GM23338 (cell line): ENCODE measurements around the gene ABCG2. TPM values are rescaled to one million over a fixed set of nuclear protein-coding genes. Genes with fewer than 3 reads are reported as not detected.

Experiments used
- ATAC-seq: fragments of 200-7000 bp; cut with Tn5 transposase; 3 replicates; pipeline ENCODE4 v1.9.1; 2020
- DNase-seq: peaks from one replicate; pipeline ENCODE4 v3.0.0-alpha.2; 2015; ENCODE audit warnings: low spot score
- H2AFZ ChIP-seq: fragments of 200-600 bp; sonication (generic); 2 replicates; pipeline ENCODE4 v1.8.0; 2016; ENCODE audit warnings: antibody characterized with exemption, mild to moderate bottlenecking, moderate library complexity
- H3F3A ChIP-seq: fragments of 200-600 bp; sonication (generic); replicated peaks from 2 replicates; pipeline ENCODE4 v1.8.0; 2017; ENCODE audit warnings: antibody characterized with exemption, mixed run types, low read depth
- H3K27ac ChIP-seq: fragments of 200-600 bp; sonication (generic); 2 replicates; pipeline ENCODE4 v1.6.1; 2016; ENCODE audit warnings: low read depth
- H3K27me3 ChIP-seq: fragments of 200-600 bp; sonication (generic); 2 replicates; pipeline ENCODE4 v1.8.0; 2016; ENCODE audit warnings: mild to moderate bottlenecking, mixed run types, moderate library complexity; ENCODE audit not compliant: insufficient read depth
- H3K36me3 ChIP-seq: fragments of 200-600 bp; sonication (generic); 2 replicates; pipeline ENCODE4 v1.8.0; 2016; ENCODE audit warnings: mild to moderate bottlenecking; ENCODE audit not compliant: insufficient read depth
- H3K4me1 ChIP-seq: fragments of 200-600 bp; sonication (generic); 2 replicates; pipeline ENCODE4 v1.8.0; 2016; ENCODE audit warnings: mild to moderate bottlenecking, moderate library complexity; ENCODE audit not compliant: insufficient read depth
- H3K4me2 ChIP-seq: fragments of 200-600 bp; sonication (generic); 2 replicates; pipeline ENCODE4 v1.7.1; 2017; ENCODE audit warnings: mixed run types
- H3K4me3 ChIP-seq: fragments of 200-600 bp; sonication (generic); 2 replicates; pipeline ENCODE4 v1.6.1; 2016; ENCODE audit warnings: mixed run types
- H3K79me2 ChIP-seq: fragments of 200-600 bp; sonication (generic); replicated peaks from 2 replicates; pipeline ENCODE4 v1.8.0; 2017; ENCODE audit warnings: mild to moderate bottlenecking; ENCODE audit not compliant: insufficient read depth
- H3K9me2 ChIP-seq: fragments of 200-600 bp; sonication (generic); 2 replicates; pipeline ENCODE4 v1.8.0; 2017; ENCODE audit not compliant: insufficient read depth
- H4K20me1 ChIP-seq: fragments of 200-600 bp; sonication (generic); replicated peaks from 2 replicates; pipeline ENCODE4 v1.8.0; 2017; ENCODE audit warnings: mild to moderate bottlenecking; ENCODE audit not compliant: insufficient read depth
- H3K27ac Mint-ChIP-seq: 2 replicates; pipeline ENCODE4 v1.8.0; 2020; ENCODE audit warnings: inconsistent platforms, mild to moderate bottlenecking, moderate library complexity, mixed read lengths
- H3K27me3 Mint-ChIP-seq: 3 replicates; pipeline ENCODE4 v1.8.0; 2022; ENCODE audit warnings: low read depth, mild to moderate bottlenecking, moderate library complexity, mixed read lengths, inconsistent platforms; ENCODE audit not compliant: insufficient read depth, poor library complexity
- H3K36me3 Mint-ChIP-seq: 3 replicates; pipeline ENCODE4 v1.8.0; 2021; ENCODE audit warnings: low read depth, mild to moderate bottlenecking, inconsistent platforms, moderate library complexity, mixed read lengths
- H3K4me1 Mint-ChIP-seq: 3 replicates; pipeline ENCODE4 v1.8.0; 2020; ENCODE audit warnings: mild to moderate bottlenecking, inconsistent platforms, mixed read lengths
- H3K4me3 Mint-ChIP-seq: 3 replicates; pipeline ENCODE4 v1.8.0; 2021; ENCODE audit warnings: moderate library complexity, mild to moderate bottlenecking, inconsistent platforms, mixed read lengths
- H3K9me3 Mint-ChIP-seq: 3 replicates; pipeline ENCODE4 v1.8.0; 2020; ENCODE audit warnings: moderate library complexity, mild to moderate bottlenecking, inconsistent platforms, mixed read lengths
- CREB1 ChIP-seq: fragments of 250-450 bp; sonication (Bioruptor Pico); IDR thresholded peaks from 2 replicates; pipeline ENCODE4 v1.5.0; 2020; ENCODE audit warnings: low read depth, mild to moderate bottlenecking, moderate library complexity
- ETS1 ChIP-seq: IDR thresholded peaks from 2 replicates; pipeline ENCODE4 v1.6.1; 2016; ENCODE audit warnings: antibody characterized with exemption
- EZH2 ChIP-seq: fragments of 200-600 bp; sonication (generic); IDR thresholded peaks from one replicate; pipeline ENCODE4 v1.8.0; 2017; ENCODE audit warnings: antibody characterized with exemption, mild to moderate bottlenecking, low read depth; ENCODE audit not compliant: unreplicated experiment
- EZH2phosphoT487 ChIP-seq: fragments of 200-600 bp; sonication (generic); IDR thresholded peaks from one replicate; pipeline ENCODE4 v1.8.1; 2018; ENCODE audit warnings: antibody characterized with exemption; ENCODE audit not compliant: unreplicated experiment
- JUNB ChIP-seq: IDR thresholded peaks from one replicate; pipeline ENCODE4 v1.6.1; 2016; ENCODE audit warnings: antibody characterized with exemption; ENCODE audit not compliant: unreplicated experiment
- NANOG ChIP-seq: IDR thresholded peaks from 2 replicates; pipeline ENCODE4 v1.6.1; 2016; ENCODE audit warnings: antibody characterized with exemption, borderline replicate concordance
- POLR2AphosphoS5 ChIP-seq: IDR thresholded peaks from 2 replicates; pipeline ENCODE4 v1.6.1; 2016; ENCODE audit warnings: antibody characterized with exemption, low read depth
- REST ChIP-seq: IDR thresholded peaks from one replicate; pipeline ENCODE4 v1.6.1; 2018; ENCODE audit warnings: antibody characterized with exemption; ENCODE audit not compliant: unreplicated experiment
- STAT1 ChIP-seq: IDR thresholded peaks from one replicate; pipeline ENCODE4 v1.6.1; 2016; ENCODE audit warnings: antibody characterized with exemption; ENCODE audit not compliant: unreplicated experiment
- ZNF114 ChIP-seq: fragments of 250-450 bp; sonication (Bioruptor Pico); IDR thresholded peaks from 2 replicates; pipeline ENCODE4 v1.5.0; 2020; ENCODE audit warnings: mild to moderate bottlenecking, moderate library complexity
- ZNF331 ChIP-seq: fragments of 250-450 bp; sonication (Bioruptor Pico); IDR thresholded peaks from 2 replicates; pipeline ENCODE4 v1.5.0; 2020; ENCODE audit warnings: low read depth, mild to moderate bottlenecking, moderate library complexity
- polyA plus RNA-seq: library from polyadenylated mRNA; unstranded; fragments of >200 nt; fragmentation: Nextera tagmentation; extraction: Ambion mirVana; gene quantifications from 2 replicates; pipeline ENCODE4 v1.2.1, GENCODE V29; 2016
- total RNA-seq: library from RNA; depleted of rRNA; stranded (reverse); fragments of >200 nt; shearing (Covaris generic); gene quantifications from 2 replicates; pipeline ENCODE4 v1.2.3, GENCODE V29; 2014
- TF ChIP-seq, protein P1 (sequence below), 2 experiments: fragments of 200-600 bp in 1 of 2; sonication (generic) in 1 of 2; conservative IDR thresholded peaks; 2 replicates each; pipeline versions ENCODE4 v1.5.1 to v1.6.1; 2016 to 2017; ENCODE audit warnings: antibody characterized with exemption in 2 of 2, low read depth in 2 of 2, mild to moderate bottlenecking in 2 of 2, moderate library complexity in 1 of 2
- TF ChIP-seq, protein P2 (sequence below): fragments of 250-450 bp; sonication (Bioruptor Pico); IDR thresholded peaks from 2 replicates; pipeline ENCODE4 v1.5.0; 2020; ENCODE audit warnings: mild to moderate bottlenecking, moderate library complexity

ABCG2 gene
- total and polyA plus RNA-seq, 2 experiments from 2014 or later = 1.5 to 10.6 TPM

DNA sequence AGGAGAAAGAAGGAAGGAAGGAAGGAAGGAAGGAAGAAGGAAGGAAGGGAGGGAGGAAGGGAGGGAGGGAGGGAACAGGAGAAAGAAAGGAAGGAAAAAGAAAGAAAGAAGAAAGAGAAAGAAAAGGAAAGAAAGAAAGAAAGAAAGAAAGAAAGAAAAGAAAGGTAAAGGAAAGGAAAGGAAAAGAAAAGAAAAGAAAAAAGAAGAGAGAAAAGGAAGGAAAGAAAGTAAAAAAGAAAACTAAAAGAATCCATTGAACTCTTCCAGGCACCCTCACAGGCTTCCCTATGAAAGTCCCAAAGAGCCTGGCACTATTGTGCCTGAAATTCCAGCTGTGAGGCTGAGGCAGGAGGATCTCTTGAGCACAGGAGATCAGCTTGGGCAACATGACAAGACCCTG is 11.5 kb downstream of the ABCG2 start:
- Histone ChIP-seq H3K4me2 (no peak overlapping the region), H3K27me3 (no peaks in the 10 kb centered on the region), H3K4me1 (peaks cover 34% of the 10 kb centered on the region), H2AFZ (no peak overlapping the region), H3K36me3 (no peaks in the 10 kb centered on the region), H3K79me2 (no peaks in the 10 kb centered on the region), H3F3A (no peaks in the 10 kb centered on the region; the same call in 1 of the 2 replicates), H3K4me3 (no peak overlapping the region), H3K27ac (no peak overlapping the region), H3K9me2 (peaks cover 3% of the 10 kb centered on the region; the same call in 1 of the 2 replicates), H4K20me1 (no peaks in the 10 kb centered on the region)
- no peak for ATAC-seq
- Mint-ChIP-seq H3K4me1 (peaks cover 23% of the 10 kb centered on the region), H3K27me3 (peaks cover 2% of the 10 kb centered on the region), H3K9me3 (peaks cover 9% of the 10 kb centered on the region; the same call in 2 of the 3 replicates), H3K27ac (no peak overlapping the region), H3K36me3 (peaks cover 5% of the 10 kb centered on the region; the same call in 1 of the 3 replicates), H3K4me3 (no peak overlapping the region)
- TF ChIP-seq JUNB = no peak
- TF ChIP-seq, protein P1, sequence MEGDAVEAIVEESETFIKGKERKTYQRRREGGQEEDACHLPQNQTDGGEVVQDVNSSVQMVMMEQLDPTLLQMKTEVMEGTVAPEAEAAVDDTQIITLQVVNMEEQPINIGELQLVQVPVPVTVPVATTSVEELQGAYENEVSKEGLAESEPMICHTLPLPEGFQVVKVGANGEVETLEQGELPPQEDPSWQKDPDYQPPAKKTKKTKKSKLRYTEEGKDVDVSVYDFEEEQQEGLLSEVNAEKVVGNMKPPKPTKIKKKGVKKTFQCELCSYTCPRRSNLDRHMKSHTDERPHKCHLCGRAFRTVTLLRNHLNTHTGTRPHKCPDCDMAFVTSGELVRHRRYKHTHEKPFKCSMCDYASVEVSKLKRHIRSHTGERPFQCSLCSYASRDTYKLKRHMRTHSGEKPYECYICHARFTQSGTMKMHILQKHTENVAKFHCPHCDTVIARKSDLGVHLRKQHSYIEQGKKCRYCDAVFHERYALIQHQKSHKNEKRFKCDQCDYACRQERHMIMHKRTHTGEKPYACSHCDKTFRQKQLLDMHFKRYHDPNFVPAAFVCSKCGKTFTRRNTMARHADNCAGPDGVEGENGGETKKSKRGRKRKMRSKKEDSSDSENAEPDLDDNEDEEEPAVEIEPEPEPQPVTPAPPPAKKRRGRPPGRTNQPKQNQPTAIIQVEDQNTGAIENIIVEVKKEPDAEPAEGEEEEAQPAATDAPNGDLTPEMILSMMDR (conservative IDR thresholded peaks at IDR 0.05; ENCODE audit: low read depth in 2 of 2) = no peak
- no peak for TF ChIP-seq ZNF331 (CRISPR knock-in tag)
- TF ChIP-seq STAT1 = no peak
- TF ChIP-seq EZH2phosphoT487 = no peak
- TF ChIP-seq EZH2 = no peak
- TF ChIP-seq, protein P2, sequence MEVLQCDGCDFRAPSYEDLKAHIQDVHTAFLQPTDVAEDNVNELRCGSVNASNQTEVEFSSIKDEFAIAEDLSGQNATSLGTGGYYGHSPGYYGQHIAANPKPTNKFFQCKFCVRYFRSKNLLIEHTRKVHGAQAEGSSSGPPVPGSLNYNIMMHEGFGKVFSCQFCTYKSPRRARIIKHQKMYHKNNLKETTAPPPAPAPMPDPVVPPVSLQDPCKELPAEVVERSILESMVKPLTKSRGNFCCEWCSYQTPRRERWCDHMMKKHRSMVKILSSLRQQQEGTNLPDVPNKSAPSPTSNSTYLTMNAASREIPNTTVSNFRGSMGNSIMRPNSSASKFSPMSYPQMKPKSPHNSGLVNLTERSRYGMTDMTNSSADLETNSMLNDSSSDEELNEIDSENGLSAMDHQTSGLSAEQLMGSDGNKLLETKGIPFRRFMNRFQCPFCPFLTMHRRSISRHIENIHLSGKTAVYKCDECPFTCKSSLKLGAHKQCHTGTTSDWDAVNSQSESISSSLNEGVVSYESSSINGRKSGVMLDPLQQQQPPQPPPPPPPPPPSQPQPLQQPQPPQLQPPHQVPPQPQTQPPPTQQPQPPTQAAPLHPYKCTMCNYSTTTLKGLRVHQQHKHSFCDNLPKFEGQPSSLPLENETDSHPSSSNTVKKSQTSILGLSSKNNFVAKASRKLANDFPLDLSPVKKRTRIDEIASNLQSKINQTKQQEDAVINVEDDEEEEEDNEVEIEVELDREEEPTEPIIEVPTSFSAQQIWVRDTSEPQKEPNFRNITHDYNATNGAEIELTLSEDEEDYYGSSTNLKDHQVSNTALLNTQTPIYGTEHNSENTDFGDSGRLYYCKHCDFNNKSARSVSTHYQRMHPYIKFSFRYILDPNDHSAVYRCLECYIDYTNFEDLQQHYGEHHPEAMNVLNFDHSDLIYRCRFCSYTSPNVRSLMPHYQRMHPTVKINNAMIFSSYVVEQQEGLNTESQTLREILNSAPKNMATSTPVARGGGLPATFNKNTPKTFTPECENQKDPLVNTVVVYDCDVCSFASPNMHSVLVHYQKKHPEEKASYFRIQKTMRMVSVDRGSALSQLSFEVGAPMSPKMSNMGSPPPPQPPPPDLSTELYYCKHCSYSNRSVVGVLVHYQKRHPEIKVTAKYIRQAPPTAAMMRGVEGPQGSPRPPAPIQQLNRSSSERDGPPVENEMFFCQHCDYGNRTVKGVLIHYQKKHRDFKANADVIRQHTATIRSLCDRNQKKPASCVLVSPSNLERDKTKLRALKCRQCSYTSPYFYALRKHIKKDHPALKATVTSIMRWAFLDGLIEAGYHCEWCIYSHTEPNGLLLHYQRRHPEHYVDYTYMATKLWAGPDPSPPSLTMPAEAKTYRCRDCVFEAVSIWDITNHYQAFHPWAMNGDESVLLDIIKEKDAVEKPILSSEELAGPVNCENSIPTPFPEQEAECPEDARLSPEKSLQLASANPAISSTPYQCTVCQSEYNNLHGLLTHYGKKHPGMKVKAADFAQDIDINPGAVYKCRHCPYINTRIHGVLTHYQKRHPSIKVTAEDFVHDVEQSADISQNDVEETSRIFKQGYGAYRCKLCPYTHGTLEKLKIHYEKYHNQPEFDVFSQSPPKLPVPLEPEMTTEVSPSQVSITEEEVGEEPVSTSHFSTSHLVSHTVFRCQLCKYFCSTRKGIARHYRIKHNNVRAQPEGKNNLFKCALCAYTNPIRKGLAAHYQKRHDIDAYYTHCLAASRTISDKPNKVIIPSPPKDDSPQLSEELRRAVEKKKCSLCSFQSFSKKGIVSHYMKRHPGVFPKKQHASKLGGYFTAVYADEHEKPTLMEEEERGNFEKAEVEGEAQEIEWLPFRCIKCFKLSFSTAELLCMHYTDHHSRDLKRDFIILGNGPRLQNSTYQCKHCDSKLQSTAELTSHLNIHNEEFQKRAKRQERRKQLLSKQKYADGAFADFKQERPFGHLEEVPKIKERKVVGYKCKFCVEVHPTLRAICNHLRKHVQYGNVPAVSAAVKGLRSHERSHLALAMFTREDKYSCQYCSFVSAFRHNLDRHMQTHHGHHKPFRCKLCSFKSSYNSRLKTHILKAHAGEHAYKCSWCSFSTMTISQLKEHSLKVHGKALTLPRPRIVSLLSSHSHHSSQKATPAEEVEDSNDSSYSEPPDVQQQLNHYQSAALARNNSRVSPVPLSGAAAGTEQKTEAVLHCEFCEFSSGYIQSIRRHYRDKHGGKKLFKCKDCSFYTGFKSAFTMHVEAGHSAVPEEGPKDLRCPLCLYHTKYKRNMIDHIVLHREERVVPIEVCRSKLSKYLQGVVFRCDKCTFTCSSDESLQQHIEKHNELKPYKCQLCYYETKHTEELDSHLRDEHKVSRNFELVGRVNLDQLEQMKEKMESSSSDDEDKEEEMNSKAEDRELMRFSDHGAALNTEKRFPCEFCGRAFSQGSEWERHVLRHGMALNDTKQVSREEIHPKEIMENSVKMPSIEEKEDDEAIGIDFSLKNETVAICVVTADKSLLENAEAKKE (CRISPR knock-in tag) = no peak
- TF ChIP-seq ZNF114 (CRISPR knock-in tag) = no peak
- TF ChIP-seq CREB1 (CRISPR knock-in tag) = no peak
- TF ChIP-seq POLR2AphosphoS5 = no peak
- no peak for TF ChIP-seq NANOG
- no peak for TF ChIP-seq REST
- TF ChIP-seq ETS1 = no peak
- no peak for DNase-seq
